Measurements from ENCODE around the gene KDELR3.

KDELR3 gene

GRCh38 chr22:38467904-38468442 is at the start of gene KDELR3:
TSS of gene KDELR3 (plus strand) at chr22:38468096. CDS start at chr22:38468234, 138 bp downstream.
- H3K9me3 ChIP-seq (ENCODE audit: control insufficient read depth, insufficient read depth, low read length): no peaks in the 10 kb centered on the region
- peak within 1 kb of the TSS; percentile 77 for H3K4me3 ChIP-seq (ENCODE audit: low read depth, low read length)
- H3K36me3 ChIP-seq (ENCODE audit: control insufficient read depth, insufficient read depth, low read length): no peaks in the 10 kb centered on the region
- H3K4me1 ChIP-seq (ENCODE audit: control insufficient read depth, insufficient read depth, low read length): peaks cover 7% of the 10 kb centered on the region
- peaks cover 30% of the 10 kb centered on the region for H3K27me3 ChIP-seq (ENCODE audit: control insufficient read depth, insufficient read depth, low read length)
- H3K9ac ChIP-seq (ENCODE audit: low read depth, low read length): peak within 1 kb of the TSS; percentile 65

- peaks cover 17% of the 10 kb centered on the region for H3K4me1 ChIP-seq (ENCODE audit: control insufficient read depth, insufficient read depth, low read length)
- no peak overlapping the region for H3K9ac ChIP-seq (ENCODE audit: low read depth, low read length)
- no peaks in the 10 kb centered on the region for H3K36me3 ChIP-seq (ENCODE audit: control insufficient read depth, insufficient read depth, low read length)
- no peak overlapping the region for H3K4me3 ChIP-seq (ENCODE audit: low read depth, low read length)
- H3K27me3 ChIP-seq (ENCODE audit: control insufficient read depth, insufficient read depth, low read length): no peaks in the 10 kb centered on the region
- H3K9me3 ChIP-seq (ENCODE audit: control insufficient read depth, insufficient read depth, low read length): no peaks in the 10 kb centered on the region
These were observed 49.3 kb upstream of the KDELR3 start for GRCh38 chr22:38418589-38418988.

- no peak overlapping the region for H3K4me3 ChIP-seq (ENCODE audit: low read depth, low read length)
- peaks cover 21% of the 10 kb centered on the region for H3K4me1 ChIP-seq (ENCODE audit: control insufficient read depth, insufficient read depth, low read length)
- H3K9ac ChIP-seq (ENCODE audit: low read depth, low read length): no peak overlapping the region
- H3K9me3 ChIP-seq (ENCODE audit: control insufficient read depth, insufficient read depth, low read length): no peaks in the 10 kb centered on the region
- no peaks in the 10 kb centered on the region for H3K36me3 ChIP-seq (ENCODE audit: control insufficient read depth, insufficient read depth, low read length)
- H3K27me3 ChIP-seq (ENCODE audit: control insufficient read depth, insufficient read depth, low read length): no peaks in the 10 kb centered on the region
These were observed 48.6 kb upstream of the KDELR3 start for GRCh38 chr22:38419121-38419857.

GRCh38 chr22:38419858-38420160 is 48.1 kb upstream of the KDELR3 start:
- no peaks in the 10 kb centered on the region for H3K27me3 ChIP-seq (ENCODE audit: control insufficient read depth, insufficient read depth, low read length)
- no peak overlapping the region for H3K9ac ChIP-seq (ENCODE audit: low read depth, low read length)
- no peak overlapping the region for H3K4me3 ChIP-seq (ENCODE audit: low read depth, low read length)
- peaks cover 24% of the 10 kb centered on the region for H3K4me1 ChIP-seq (ENCODE audit: control insufficient read depth, insufficient read depth, low read length)
- no peaks in the 10 kb centered on the region for H3K36me3 ChIP-seq (ENCODE audit: control insufficient read depth, insufficient read depth, low read length)
- H3K9me3 ChIP-seq (ENCODE audit: control insufficient read depth, insufficient read depth, low read length): no peaks in the 10 kb centered on the region

GRCh38 chr22:38420734-38421133 is 47.2 kb upstream of the KDELR3 start:
- H3K4me3 ChIP-seq (ENCODE audit: low read depth, low read length): no peak overlapping the region
- no peak overlapping the region for H3K9ac ChIP-seq (ENCODE audit: low read depth, low read length)
- no peaks in the 10 kb centered on the region for H3K27me3 ChIP-seq (ENCODE audit: control insufficient read depth, insufficient read depth, low read length)
- no peaks in the 10 kb centered on the region for H3K9me3 ChIP-seq (ENCODE audit: control insufficient read depth, insufficient read depth, low read length)
- peaks cover 3% of the 10 kb centered on the region for H3K36me3 ChIP-seq (ENCODE audit: control insufficient read depth, insufficient read depth, low read length)
- H3K4me1 ChIP-seq (ENCODE audit: control insufficient read depth, insufficient read depth, low read length): peaks cover 24% of the 10 kb centered on the region

GRCh38 chr22:38422611-38423511 is 45.0 kb upstream of the KDELR3 start:
- Histone ChIP-seq H3K4me3 (ENCODE audit: low read depth, low read length) (peak overlapping the region; percentile 19), H3K9me3 (ENCODE audit: control insufficient read depth, insufficient read depth, low read length) (no peaks in the 10 kb centered on the region), H3K27me3 (ENCODE audit: control insufficient read depth, insufficient read depth, low read length) (no peaks in the 10 kb centered on the region), H3K36me3 (ENCODE audit: control insufficient read depth, insufficient read depth, low read length) (peaks cover 3% of the 10 kb centered on the region), H3K4me1 (ENCODE audit: control insufficient read depth, insufficient read depth, low read length) (peaks cover 24% of the 10 kb centered on the region), H3K9ac (ENCODE audit: low read depth, low read length) (peak overlapping the region; percentile 16)

GRCh38 chr22:38423512-38424503 is 44.1 kb upstream of the KDELR3 start:
- Histone ChIP-seq H3K4me1 (ENCODE audit: control insufficient read depth, insufficient read depth, low read length) (peaks cover 24% of the 10 kb centered on the region), H3K4me3 (ENCODE audit: low read depth, low read length) (no peak overlapping the region), H3K9ac (ENCODE audit: low read depth, low read length) (peak overlapping the region; percentile 16), H3K27me3 (ENCODE audit: control insufficient read depth, insufficient read depth, low read length) (no peaks in the 10 kb centered on the region), H3K9me3 (ENCODE audit: control insufficient read depth, insufficient read depth, low read length) (no peaks in the 10 kb centered on the region), H3K36me3 (ENCODE audit: control insufficient read depth, insufficient read depth, low read length) (peaks cover 3% of the 10 kb centered on the region)

- Histone ChIP-seq H3K9ac (ENCODE audit: low read depth, low read length) (no peak overlapping the region), H3K36me3 (ENCODE audit: control insufficient read depth, insufficient read depth, low read length) (peaks cover 3% of the 10 kb centered on the region)
These were observed 43.3 kb upstream of the KDELR3 start for GRCh38 chr22:38424525-38425080.

GRCh38 chr22:38426628-38427027 is 41.3 kb upstream of the KDELR3 start:
- Histone ChIP-seq H3K9me3 (ENCODE audit: control insufficient read depth, insufficient read depth, low read length) (no peaks in the 10 kb centered on the region), H3K9ac (ENCODE audit: low read depth, low read length) (no peak overlapping the region), H3K36me3 (ENCODE audit: control insufficient read depth, insufficient read depth, low read length) (peaks cover 3% of the 10 kb centered on the region), H3K4me1 (ENCODE audit: control insufficient read depth, insufficient read depth, low read length) (peaks cover 20% of the 10 kb centered on the region), H3K4me3 (ENCODE audit: low read depth, low read length) (no peak overlapping the region), H3K27me3 (ENCODE audit: control insufficient read depth, insufficient read depth, low read length) (no peaks in the 10 kb centered on the region)

More at GRCh38 chr22:38424525-38425080, 43.3 kb upstream of the KDELR3 start:
- Histone ChIP-seq H3K27me3 (ENCODE audit: control insufficient read depth, insufficient read depth, low read length) (no peaks in the 10 kb centered on the region), H3K9me3 (ENCODE audit: control insufficient read depth, insufficient read depth, low read length) (no peaks in the 10 kb centered on the region), H3K4me3 (ENCODE audit: low read depth, low read length) (no peak overlapping the region), H3K4me1 (ENCODE audit: control insufficient read depth, insufficient read depth, low read length) (peaks cover 21% of the 10 kb centered on the region)

- Histone ChIP-seq H3K4me1 (ENCODE audit: control insufficient read depth, insufficient read depth, low read length) (peaks cover 19% of the 10 kb centered on the region), H3K9me3 (ENCODE audit: control insufficient read depth, insufficient read depth, low read length) (no peaks in the 10 kb centered on the region), H3K9ac (ENCODE audit: low read depth, low read length) (no peak overlapping the region), H3K27me3 (ENCODE audit: control insufficient read depth, insufficient read depth, low read length) (no peaks in the 10 kb centered on the region), H3K36me3 (ENCODE audit: control insufficient read depth, insufficient read depth, low read length) (peaks cover 3% of the 10 kb centered on the region), H3K4me3 (ENCODE audit: low read depth, low read length) (no peak overlapping the region)
These were observed 40.4 kb upstream of the KDELR3 start for GRCh38 chr22:38427465-38427864.

GRCh38 chr22:38427940-38428339 is 40.0 kb upstream of the KDELR3 start:
- Histone ChIP-seq H3K4me3 (ENCODE audit: low read depth, low read length) (no peak overlapping the region), H3K9me3 (ENCODE audit: control insufficient read depth, insufficient read depth, low read length) (no peaks in the 10 kb centered on the region), H3K27me3 (ENCODE audit: control insufficient read depth, insufficient read depth, low read length) (no peaks in the 10 kb centered on the region), H3K36me3 (ENCODE audit: control insufficient read depth, insufficient read depth, low read length) (peaks cover 3% of the 10 kb centered on the region), H3K9ac (ENCODE audit: low read depth, low read length) (no peak overlapping the region), H3K4me1 (ENCODE audit: control insufficient read depth, insufficient read depth, low read length) (peaks cover 14% of the 10 kb centered on the region)
